ENCODE data around the gene KPTN.
"Not testable (repeated sequence)": the region's sequence is repeated elsewhere in the genome, so short reads cannot be mapped to it uniquely, and the experiment has no call there.

DNA sequence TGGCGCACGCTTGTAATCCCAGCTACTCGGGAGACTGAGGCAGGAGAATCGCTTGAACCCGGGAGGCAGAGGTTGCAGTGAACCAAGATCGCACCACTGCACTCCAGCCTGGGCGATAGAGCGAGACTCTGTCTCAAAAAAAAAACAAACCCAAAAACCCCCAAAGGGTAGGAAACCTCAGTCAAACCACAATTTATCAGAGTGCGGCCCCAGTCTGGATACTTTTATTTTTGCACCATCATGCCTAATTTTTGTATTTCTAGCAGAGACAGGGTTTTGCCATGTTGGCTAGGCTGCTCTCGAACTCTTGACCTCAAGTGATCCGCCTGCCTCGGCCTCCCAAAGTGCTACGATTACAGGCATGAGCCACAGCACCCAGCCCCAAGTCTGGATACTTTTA lies 2.2 kb upstream of the KPTN start:
- TF ChIP-seq, protein P1, sequence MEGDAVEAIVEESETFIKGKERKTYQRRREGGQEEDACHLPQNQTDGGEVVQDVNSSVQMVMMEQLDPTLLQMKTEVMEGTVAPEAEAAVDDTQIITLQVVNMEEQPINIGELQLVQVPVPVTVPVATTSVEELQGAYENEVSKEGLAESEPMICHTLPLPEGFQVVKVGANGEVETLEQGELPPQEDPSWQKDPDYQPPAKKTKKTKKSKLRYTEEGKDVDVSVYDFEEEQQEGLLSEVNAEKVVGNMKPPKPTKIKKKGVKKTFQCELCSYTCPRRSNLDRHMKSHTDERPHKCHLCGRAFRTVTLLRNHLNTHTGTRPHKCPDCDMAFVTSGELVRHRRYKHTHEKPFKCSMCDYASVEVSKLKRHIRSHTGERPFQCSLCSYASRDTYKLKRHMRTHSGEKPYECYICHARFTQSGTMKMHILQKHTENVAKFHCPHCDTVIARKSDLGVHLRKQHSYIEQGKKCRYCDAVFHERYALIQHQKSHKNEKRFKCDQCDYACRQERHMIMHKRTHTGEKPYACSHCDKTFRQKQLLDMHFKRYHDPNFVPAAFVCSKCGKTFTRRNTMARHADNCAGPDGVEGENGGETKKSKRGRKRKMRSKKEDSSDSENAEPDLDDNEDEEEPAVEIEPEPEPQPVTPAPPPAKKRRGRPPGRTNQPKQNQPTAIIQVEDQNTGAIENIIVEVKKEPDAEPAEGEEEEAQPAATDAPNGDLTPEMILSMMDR (conservative IDR thresholded peaks at IDR 0.05; ENCODE audit: low read length), result not testable (repeated sequence)
- not testable (repeated sequence) for TF ChIP-seq EZH2phosphoT487 (IDR thresholded peaks at IDR 0.05; ENCODE audit: borderline replicate concordance)
